ENCODE results near the gene KCNQ1.

Gene KCNQ1

DNA sequence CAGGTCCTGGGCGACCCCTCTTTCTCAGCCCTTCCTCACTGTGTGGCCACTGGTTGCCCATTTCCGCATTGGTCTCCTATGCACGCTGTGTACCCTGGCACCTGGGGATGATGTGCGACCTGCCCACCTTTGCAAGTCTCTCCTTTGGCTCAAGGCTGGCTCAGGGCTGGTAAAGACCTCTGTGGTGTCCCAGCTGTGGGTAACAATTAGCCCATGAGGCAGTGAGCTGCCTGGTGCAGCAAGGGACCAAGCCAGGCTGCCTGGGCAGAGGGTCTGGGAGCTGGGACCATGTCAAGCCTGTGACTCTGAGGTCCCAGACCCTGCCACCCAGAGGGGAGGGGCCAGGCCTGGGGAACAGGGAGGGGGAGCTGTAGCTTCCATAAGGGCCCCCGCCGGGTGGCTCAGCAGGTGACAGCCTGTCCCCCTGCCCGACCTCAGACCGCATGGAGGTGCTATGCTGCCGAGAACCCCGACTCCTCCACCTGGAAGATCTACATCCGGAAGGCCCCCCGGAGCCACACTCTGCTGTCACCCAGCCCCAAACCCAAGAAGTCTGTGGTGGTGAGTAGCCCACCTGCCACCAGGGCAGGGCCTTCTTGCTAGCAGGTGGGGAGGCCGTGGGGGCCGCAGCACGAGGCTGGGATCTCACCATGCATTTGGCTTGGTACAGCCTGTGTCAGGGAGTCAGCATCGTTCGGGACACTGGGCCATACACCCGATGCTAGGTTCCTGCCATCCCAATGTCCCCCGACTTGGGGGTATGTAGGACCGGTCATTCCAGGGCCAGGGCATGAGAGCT, 142.5 kb downstream of the KCNQ1 start:
- DNase-seq (ENCODE audit: low spot score): no peak

GRCh38 chr11:2587976-2588748, 143.4 kb downstream of the KCNQ1 start:
- H3K4me3 ChIP-seq (ENCODE audit: severe bottlenecking): no peak overlapping the region
- TF ChIP-seq, protein P1, sequence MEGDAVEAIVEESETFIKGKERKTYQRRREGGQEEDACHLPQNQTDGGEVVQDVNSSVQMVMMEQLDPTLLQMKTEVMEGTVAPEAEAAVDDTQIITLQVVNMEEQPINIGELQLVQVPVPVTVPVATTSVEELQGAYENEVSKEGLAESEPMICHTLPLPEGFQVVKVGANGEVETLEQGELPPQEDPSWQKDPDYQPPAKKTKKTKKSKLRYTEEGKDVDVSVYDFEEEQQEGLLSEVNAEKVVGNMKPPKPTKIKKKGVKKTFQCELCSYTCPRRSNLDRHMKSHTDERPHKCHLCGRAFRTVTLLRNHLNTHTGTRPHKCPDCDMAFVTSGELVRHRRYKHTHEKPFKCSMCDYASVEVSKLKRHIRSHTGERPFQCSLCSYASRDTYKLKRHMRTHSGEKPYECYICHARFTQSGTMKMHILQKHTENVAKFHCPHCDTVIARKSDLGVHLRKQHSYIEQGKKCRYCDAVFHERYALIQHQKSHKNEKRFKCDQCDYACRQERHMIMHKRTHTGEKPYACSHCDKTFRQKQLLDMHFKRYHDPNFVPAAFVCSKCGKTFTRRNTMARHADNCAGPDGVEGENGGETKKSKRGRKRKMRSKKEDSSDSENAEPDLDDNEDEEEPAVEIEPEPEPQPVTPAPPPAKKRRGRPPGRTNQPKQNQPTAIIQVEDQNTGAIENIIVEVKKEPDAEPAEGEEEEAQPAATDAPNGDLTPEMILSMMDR (IDR thresholded peaks at IDR 0.05; ENCODE audit: poor library complexity, severe bottlenecking): no peak
- H3K9me3 ChIP-seq (ENCODE audit: severe bottlenecking): no peaks in the 10 kb centered on the region
- H3K27me3 ChIP-seq (ENCODE audit: insufficient read depth, poor library complexity, severe bottlenecking): peaks cover 9% of the 10 kb centered on the region
- no peaks in the 10 kb centered on the region for H3K36me3 ChIP-seq (ENCODE audit: low read depth)
- H3K27ac ChIP-seq (ENCODE audit: poor library complexity, severe bottlenecking): no peak overlapping the region
- H3K4me1 ChIP-seq (ENCODE audit: insufficient read depth, poor library complexity, severe bottlenecking): no peaks in the 10 kb centered on the region
- no peak for DNase-seq (ENCODE audit: low spot score)
- no peak for ATAC-seq (ENCODE audit: low read depth)

More for the DNA sequence above, 142.5 kb downstream of the KCNQ1 start:
- Histone ChIP-seq H3K4me3 (ENCODE audit: severe bottlenecking) (no peak overlapping the region), H3K9me3 (ENCODE audit: severe bottlenecking) (no peaks in the 10 kb centered on the region), H3K27me3 (ENCODE audit: insufficient read depth, poor library complexity, severe bottlenecking) (peaks cover 9% of the 10 kb centered on the region), H3K36me3 (ENCODE audit: low read depth) (no peaks in the 10 kb centered on the region), H3K4me1 (ENCODE audit: insufficient read depth, poor library complexity, severe bottlenecking) (no peaks in the 10 kb centered on the region), H3K27ac (ENCODE audit: poor library complexity, severe bottlenecking) (no peak overlapping the region)
- TF ChIP-seq, protein P1 (IDR thresholded peaks at IDR 0.05; ENCODE audit: poor library complexity, severe bottlenecking): no peak
- no peak for ATAC-seq (ENCODE audit: low read depth)

- Histone ChIP-seq H3K9me3 (ENCODE audit: severe bottlenecking) (no peaks in the 10 kb centered on the region), H3K27me3 (ENCODE audit: insufficient read depth, poor library complexity, severe bottlenecking) (peaks cover 9% of the 10 kb centered on the region), H3K27ac (ENCODE audit: poor library complexity, severe bottlenecking) (no peak overlapping the region), H3K4me1 (ENCODE audit: insufficient read depth, poor library complexity, severe bottlenecking) (no peaks in the 10 kb centered on the region), H3K36me3 (ENCODE audit: low read depth) (no peaks in the 10 kb centered on the region), H3K4me3 (ENCODE audit: severe bottlenecking) (no peak overlapping the region)
- 0 out of 3 replicates have a peak, but pooled peaks have one; percentile 40 for ATAC-seq (ENCODE audit: low read depth)
- peak; percentile 64 for DNase-seq (ENCODE audit: low spot score)
- TF ChIP-seq, protein P1 (IDR thresholded peaks at IDR 0.05; ENCODE audit: poor library complexity, severe bottlenecking): no peak
Measured at GRCh38 chr11:2588809-2589537, 144.2 kb downstream of the KCNQ1 start.

DNA sequence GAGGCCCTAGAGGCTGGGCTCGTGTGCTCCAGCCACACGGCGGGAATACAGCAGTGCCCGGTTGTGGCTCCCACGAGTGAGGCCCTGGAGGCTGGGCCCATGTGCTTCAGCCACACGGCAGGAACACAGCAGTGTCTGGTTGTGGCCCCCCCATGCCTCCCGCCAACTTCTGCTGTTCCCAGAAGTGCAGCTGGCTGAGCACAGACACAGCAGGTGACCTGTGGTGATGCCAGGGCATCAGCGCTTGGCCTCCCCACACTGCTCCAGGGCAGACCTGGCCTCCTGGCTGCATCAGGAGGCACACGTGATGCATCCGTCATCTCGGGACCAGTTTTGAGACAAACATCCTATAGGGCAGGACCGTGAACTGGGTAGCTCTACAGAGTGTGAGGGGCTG, 144.7 kb downstream of the KCNQ1 start:
- peaks cover 11% of the 10 kb centered on the region for H3K27me3 ChIP-seq (ENCODE audit: insufficient read depth, poor library complexity, severe bottlenecking)
- H3K36me3 ChIP-seq (ENCODE audit: low read depth): no peaks in the 10 kb centered on the region
- no peaks in the 10 kb centered on the region for H3K9me3 ChIP-seq (ENCODE audit: severe bottlenecking)
- no peak overlapping the region for H3K27ac ChIP-seq (ENCODE audit: poor library complexity, severe bottlenecking)
- TF ChIP-seq, protein P1 (IDR thresholded peaks at IDR 0.05; ENCODE audit: poor library complexity, severe bottlenecking): no peak
- DNase-seq (ENCODE audit: low spot score) (no peak), ATAC-seq (ENCODE audit: low read depth) (no peak)
- H3K4me3 ChIP-seq (ENCODE audit: severe bottlenecking): no peak overlapping the region
- H3K4me1 ChIP-seq (ENCODE audit: insufficient read depth, poor library complexity, severe bottlenecking): no peaks in the 10 kb centered on the region
